ENCODE data around the gene CELF4. TPM values are rescaled to one million over a fixed set of nuclear protein-coding genes. Genes with fewer than 3 reads are reported as not detected.

The CELF4 gene
- total and polyA plus RNA-seq, 2 of the 4 experiments (the other 2 are of a cell fraction), result not detected

GRCh38 chr18:37252854-37253393, 312.7 kb downstream of the CELF4 start (continued):
- TF ChIP-seq CTCF (conservative IDR thresholded peaks at IDR 0.05; ENCODE audit: low read depth, low read length) (no peak), NFE2L2 (IDR thresholded peaks at IDR 0.05; ENCODE audit: low read depth, low read length) (no peak), MAFK (IDR thresholded peaks at IDR 0.05; ENCODE audit: low read depth, low read length) (no peak), SMC3 (IDR thresholded peaks at IDR 0.05; ENCODE audit: low read depth, low read length) (no peak)

- Histone ChIP-seq H3K79me1 (ENCODE audit: low read depth in 1 of 2, low read length in 2 of 2) (no peaks in the 10 kb centered on the region), H3K9me3 (ENCODE audit: control insufficient read depth, insufficient read depth, low read length) (no peaks in the 10 kb centered on the region), H2AK5ac (ENCODE audit: low read depth, low read length) (no peak overlapping the region), H3K27ac (ENCODE audit: insufficient read depth, low read length) (no peak overlapping the region), H4K91ac (ENCODE audit: insufficient read depth, low read depth, low read length) (no peak overlapping the region), H2AFZ (replicated peaks; ENCODE audit: low read length, poor library complexity) (no peak overlapping the region), H2BK15ac (ENCODE audit: low read depth, low read length) (no peak overlapping the region), H3K4me1 (ENCODE audit: control insufficient read depth, insufficient read depth, low read length) (no peaks in the 10 kb centered on the region), H2AK9ac (replicated peaks; ENCODE audit: low read depth, low read length, poor library complexity) (no peak overlapping the region), H2BK120ac (ENCODE audit: low read depth, low read length) (no peak overlapping the region), H3K4me3 (ENCODE audit: insufficient read depth, low read depth, low read length) (no peak overlapping the region), H3K18ac (ENCODE audit: low read depth, low read length) (no peak overlapping the region), H3K14ac (replicated peaks; ENCODE audit: low read depth, low read length) (no peak overlapping the region), H3K4ac (ENCODE audit: low read depth, low read length) (no peak overlapping the region), H3K23ac (ENCODE audit: low read depth, low read length) (no peak overlapping the region), H3K9me1 (ENCODE audit: insufficient read depth, low read length) (no peaks in the 10 kb centered on the region), H2BK5ac (ENCODE audit: low read depth, low read length, poor library complexity, severe bottlenecking) (no peak overlapping the region), H4K8ac (ENCODE audit: low read depth in 2 of 2, low read length in 2 of 2) (no peak overlapping the region), H2BK20ac (ENCODE audit: low read depth, low read length) (no peak overlapping the region), H3K56ac (ENCODE audit: extremely low read depth, insufficient read depth, low read length) (no peak overlapping the region), H3K36me3 (ENCODE audit: control insufficient read depth, insufficient read depth, low read length) (no peaks in the 10 kb centered on the region), H3K9ac (ENCODE audit: low read depth, low read length) (no peak overlapping the region), H4K20me1 (ENCODE audit: insufficient read depth, low read length) (no peaks in the 10 kb centered on the region), H3K27me3 (ENCODE audit: control insufficient read depth, insufficient read depth, low read length) (peaks cover 49% of the 10 kb centered on the region), H3K4me2 (ENCODE audit: low read depth, low read length) (no peak overlapping the region), H4K5ac (ENCODE audit: low read depth, low read length) (no peak overlapping the region)
- no TSS peak for BruUV-seq (replicated peaks)
- in situ Hi-C loops (cut with MboI; ENCODE audit: low sequenced_read_pairs) (no loop called here), intact Hi-C loops (cut with micrococcal nuclease) (no loop called here), dilution Hi-C loops (cut with HindIII; ENCODE audit: low sequenced_read_pairs, unreplicated experiment) (no loop called here)
- ChIA-PET POLR2A (ENCODE audit: unreplicated experiment) (no interaction called here), CTCF (no interaction called here)
- no peak for ATAC-seq (ENCODE audit: low read depth)
- whole genome bisulfite sequencing, 2 experiments (ENCODE audit: extremely low coverage in 2 of 2, insufficient read length in 1 of 2), result 88% methylated on average over 1 of the region's 3 CpGs; no CpG with 5 or more reads in 1 of the 2 experiments
- TF ChIP-seq CTCF (conservative IDR thresholded peaks at IDR 0.05; ENCODE audit: low read depth, low read length) (no peak), MXI1 (IDR thresholded peaks at IDR 0.05; ENCODE audit: borderline replicate concordance, low read depth, low read length) (no peak), CEBPB (IDR thresholded peaks at IDR 0.05; ENCODE audit: low read depth, low read length) (no peak), NFE2L2 (IDR thresholded peaks at IDR 0.05; ENCODE audit: low read depth, low read length) (no peak), RFX5 (IDR thresholded peaks at IDR 0.05; ENCODE audit: low read depth, low read length) (no peak), MAZ (IDR thresholded peaks at IDR 0.05; ENCODE audit: borderline replicate concordance, low read depth, low read length) (no peak), BHLHE40 (IDR thresholded peaks at IDR 0.05; ENCODE audit: low read depth, low read length) (no peak)
- DNase-seq, result no peak
These were observed 313.3 kb downstream of the CELF4 start for GRCh38 chr18:37252342-37252741.
